GM18498 (cell line): ENCODE measurements around the gene SAC3D1.

Source experiments
- ATAC-seq: cut with Tn5 transposase; IDR thresholded peaks from one replicate; pipeline ENCODE4 v1.9.1; 2021; ENCODE audit warnings: mild to moderate bottlenecking, moderate library complexity; ENCODE audit not compliant: unreplicated experiment

SAC3D1 gene

GRCh38 chr11:65059523-65059922, 18.5 kb downstream of the SAC3D1 start:
- ATAC-seq = no peak

GRCh38 chr11:65059959-65060824, 19.2 kb downstream of the SAC3D1 start:
- no peak for ATAC-seq

GRCh38 chr11:65060913-65061408, 20.0 kb downstream of the SAC3D1 start:
- ATAC-seq = no peak

- no peak for ATAC-seq
These were observed 22.5 kb downstream of the SAC3D1 start for GRCh38 chr11:65063532-65063931.

GRCh38 chr11:65064847-65065240, 23.8 kb downstream of the SAC3D1 start:
- no peak for ATAC-seq

GRCh38 chr11:65065851-65066250, 24.8 kb downstream of the SAC3D1 start:
- ATAC-seq = no peak

- ATAC-seq = no peak
These were observed 25.3 kb downstream of the SAC3D1 start for GRCh38 chr11:65066315-65066714.

GRCh38 chr11:65066805-65067291, 25.8 kb downstream of the SAC3D1 start:
- no peak for ATAC-seq

GRCh38 chr11:65067446-65067845, 26.4 kb downstream of the SAC3D1 start:
- ATAC-seq = no peak

- no peak for ATAC-seq
These were observed 28.2 kb downstream of the SAC3D1 start for GRCh38 chr11:65069217-65069616.

- no peak for ATAC-seq
These were observed 31.1 kb downstream of the SAC3D1 start for GRCh38 chr11:65071907-65072630.

GRCh38 chr11:65072631-65072966, 31.6 kb downstream of the SAC3D1 start:
- no peak for ATAC-seq

- ATAC-seq = no peak
These were observed 36.4 kb downstream of the SAC3D1 start for GRCh38 chr11:65077451-65077850.

- peak; percentile 46 for ATAC-seq
These were observed 37.1 kb downstream of the SAC3D1 start for GRCh38 chr11:65078151-65078550.

GRCh38 chr11:65078786-65079342, 37.9 kb downstream of the SAC3D1 start:
- no peak for ATAC-seq

GRCh38 chr11:65083134-65083833, 42.3 kb downstream of the SAC3D1 start:
- peak; percentile 27 for ATAC-seq

- peak; percentile 85 for ATAC-seq
These were observed 43.0 kb downstream of the SAC3D1 start, which contains the start of the genes CDCA5 and ZFPL1 for GRCh38 chr11:65083834-65084597. Gene CDCA5, minus strand, starts transcription at chr11:65084040. Its CDS starts 62 bp downstream, at chr11:65083978. Gene ZFPL1, plus strand, starts transcription at chr11:65084222. Its CDS starts 477 bp downstream, at chr11:65084699.

GRCh38 chr11:65084598-65085375, 43.8 kb downstream of the SAC3D1 start:
- ATAC-seq = no peak

- ATAC-seq = no peak
These were observed 44.4 kb downstream of the SAC3D1 start for GRCh38 chr11:65085446-65085845.
